ENCODE measurements around the gene DDX1. TPM values are rescaled to one million over a fixed set of nuclear protein-coding genes. Genes with fewer than 3 reads are reported as not detected.

Gene DDX1
- polyA plus RNA-seq, 3 donors = 14.1 to 35.4 (median 30.1) TPM

DNA sequence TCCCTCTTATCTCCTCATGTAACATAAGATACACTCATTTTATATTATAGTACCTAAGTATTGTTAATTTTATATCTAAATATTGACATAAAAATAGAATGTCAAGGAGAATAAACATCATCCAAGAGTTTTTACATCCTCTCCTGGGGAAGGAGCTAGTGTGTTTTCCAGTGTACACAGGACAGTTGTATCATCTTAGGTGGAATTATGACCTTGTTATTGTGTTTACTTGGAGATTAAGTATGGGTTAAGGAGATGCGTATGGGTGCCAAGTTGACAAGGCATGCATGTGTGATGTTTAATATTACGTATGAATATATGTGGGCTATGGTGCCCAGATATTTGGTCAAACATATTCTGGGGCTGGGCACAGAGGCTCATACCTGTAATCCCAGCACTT lies 11.2 kb upstream of the DDX1 start:
- intact Hi-C loops (cut with micrococcal nuclease) = no loop called here
- Histone ChIP-seq H4K20me1 (ENCODE audit: insufficient read depth, low read length) (no peaks in the 10 kb centered on the region), H2AFZ (ENCODE audit: insufficient read depth, low read depth, low read length, poor library complexity, severe bottlenecking) (no peak overlapping the region), H3K4me3 (replicated peaks in 1 of 3; ENCODE audit: low read depth in 2 of 3, low read length in 3 of 3) (no peak overlapping the region), H3K4me2 (replicated peaks; ENCODE audit: extremely low read depth, low read length, poor library complexity, severe bottlenecking) (no peak overlapping the region), H3K36me3 (replicated peaks in 1 of 2; ENCODE audit: control insufficient read depth in 1 of 2, insufficient read depth in 2 of 2, low read length in 2 of 2) (no peaks in the 10 kb centered on the region), H3K9me3 (replicated peaks in 1 of 2; ENCODE audit: control insufficient read depth in 1 of 2, insufficient read depth in 1 of 2, low read length in 2 of 2) (no peaks in the 10 kb centered on the region), H3K9ac (ENCODE audit: insufficient read depth, low read length, poor library complexity, severe bottlenecking) (no peak overlapping the region), H3K27ac (ENCODE audit: low read depth in 1 of 2, low read length in 2 of 2) (no peak overlapping the region), H3K27me3 (ENCODE audit: control insufficient read depth in 2 of 2, insufficient read depth in 2 of 2, low read length in 2 of 2) (no peaks in the 10 kb centered on the region), H3K4me1 (ENCODE audit: control insufficient read depth in 1 of 2, insufficient read depth in 2 of 2, low read length in 2 of 2) (no peaks in the 10 kb centered on the region), H3K79me2 (ENCODE audit: insufficient read depth, low read length) (no peaks in the 10 kb centered on the region)
- WGBS (ENCODE audit: insufficient coverage) = 86% methylated on average over 2 of the region's 2 CpGs
- no peak overlapping the region for H3K4me3 Mint-ChIP-seq
- TF ChIP-seq, protein P1, sequence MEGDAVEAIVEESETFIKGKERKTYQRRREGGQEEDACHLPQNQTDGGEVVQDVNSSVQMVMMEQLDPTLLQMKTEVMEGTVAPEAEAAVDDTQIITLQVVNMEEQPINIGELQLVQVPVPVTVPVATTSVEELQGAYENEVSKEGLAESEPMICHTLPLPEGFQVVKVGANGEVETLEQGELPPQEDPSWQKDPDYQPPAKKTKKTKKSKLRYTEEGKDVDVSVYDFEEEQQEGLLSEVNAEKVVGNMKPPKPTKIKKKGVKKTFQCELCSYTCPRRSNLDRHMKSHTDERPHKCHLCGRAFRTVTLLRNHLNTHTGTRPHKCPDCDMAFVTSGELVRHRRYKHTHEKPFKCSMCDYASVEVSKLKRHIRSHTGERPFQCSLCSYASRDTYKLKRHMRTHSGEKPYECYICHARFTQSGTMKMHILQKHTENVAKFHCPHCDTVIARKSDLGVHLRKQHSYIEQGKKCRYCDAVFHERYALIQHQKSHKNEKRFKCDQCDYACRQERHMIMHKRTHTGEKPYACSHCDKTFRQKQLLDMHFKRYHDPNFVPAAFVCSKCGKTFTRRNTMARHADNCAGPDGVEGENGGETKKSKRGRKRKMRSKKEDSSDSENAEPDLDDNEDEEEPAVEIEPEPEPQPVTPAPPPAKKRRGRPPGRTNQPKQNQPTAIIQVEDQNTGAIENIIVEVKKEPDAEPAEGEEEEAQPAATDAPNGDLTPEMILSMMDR (IDR thresholded peaks at IDR 0.05) = no peak
- no peak overlapping the region for H3K27ac Mint-ChIP-seq
- H3K9me3 Mint-ChIP-seq = peaks cover 0 to 2% (median 0%) of the 10 kb centered on the region in 7 donors
- no peaks in the 10 kb centered on the region for H3K36me3 Mint-ChIP-seq
- DNase-seq = no peak
- H3K4me1 Mint-ChIP-seq = no peaks in the 10 kb centered on the region
- peaks cover 2 to 5% (median 2%) of the 10 kb centered on the region in 3 donors for H3K27me3 Mint-ChIP-seq (ENCODE audit: low read depth in 3 of 3)

DNA sequence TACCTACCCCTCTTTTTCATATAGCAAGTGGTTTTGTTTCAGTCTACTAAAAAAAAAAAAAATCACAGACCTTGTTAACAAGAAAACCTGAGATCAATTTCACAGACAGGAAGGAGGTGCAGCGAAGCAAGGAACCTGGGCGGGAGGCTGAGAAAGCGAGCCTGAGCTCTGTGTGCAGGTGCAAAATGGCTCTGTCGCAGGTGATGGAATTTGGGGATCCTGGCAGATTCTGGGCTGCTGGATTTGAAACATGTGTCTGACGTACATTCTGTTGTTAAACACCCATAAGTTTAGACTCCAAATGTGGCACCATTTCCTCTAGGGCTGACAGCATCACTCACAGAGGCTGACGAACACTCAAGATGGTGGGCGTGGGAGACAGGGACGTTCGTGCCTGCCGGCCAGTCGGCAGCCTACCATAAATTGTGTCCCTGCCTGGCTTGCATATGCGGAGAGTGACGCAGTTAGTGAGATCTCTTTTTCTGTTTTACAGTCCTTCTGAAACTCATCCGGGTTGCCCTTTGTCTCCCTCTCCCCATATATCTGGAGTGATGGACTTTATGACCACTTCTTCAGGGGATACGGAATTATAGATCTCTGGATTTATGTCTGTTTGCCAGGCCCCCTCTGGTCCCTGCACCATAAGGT lies 8.8 kb upstream of the DDX1 start:
- Histone ChIP-seq H2AFZ (ENCODE audit: insufficient read depth, low read depth, low read length, poor library complexity, severe bottlenecking) (no peak overlapping the region), H3K4me1 (ENCODE audit: control insufficient read depth in 1 of 2, insufficient read depth in 2 of 2, low read length in 2 of 2) (no peaks in the 10 kb centered on the region), H3K79me2 (ENCODE audit: insufficient read depth, low read length) (no peaks in the 10 kb centered on the region), H3K9me3 (replicated peaks in 1 of 2; ENCODE audit: control insufficient read depth in 1 of 2, insufficient read depth in 1 of 2, low read length in 2 of 2) (no peaks in the 10 kb centered on the region), H4K20me1 (ENCODE audit: insufficient read depth, low read length) (no peaks in the 10 kb centered on the region), H3K27ac (ENCODE audit: low read depth in 1 of 2, low read length in 2 of 2) (no peak overlapping the region), H3K4me3 (replicated peaks in 1 of 3; ENCODE audit: low read depth in 2 of 3, low read length in 3 of 3) (no peak overlapping the region), H3K36me3 (replicated peaks in 1 of 2; ENCODE audit: control insufficient read depth in 1 of 2, insufficient read depth in 2 of 2, low read length in 2 of 2) (no peaks in the 10 kb centered on the region), H3K27me3 (ENCODE audit: control insufficient read depth in 2 of 2, insufficient read depth in 2 of 2, low read length in 2 of 2) (no peaks in the 10 kb centered on the region), H3K4me2 (replicated peaks; ENCODE audit: extremely low read depth, low read length, poor library complexity, severe bottlenecking) (no peak overlapping the region), H3K9ac (ENCODE audit: insufficient read depth, low read length, poor library complexity, severe bottlenecking) (no peak overlapping the region)
- peaks cover 0 to 2% (median 0%) of the 10 kb centered on the region in 7 donors for H3K9me3 Mint-ChIP-seq
- no peaks in the 10 kb centered on the region for H3K4me1 Mint-ChIP-seq
- no peak overlapping the region for H3K4me3 Mint-ChIP-seq
- H3K27ac Mint-ChIP-seq = no peak overlapping the region
- intact Hi-C loops (cut with micrococcal nuclease) = no loop called here
- DNase-seq = no peak
- no peaks in the 10 kb centered on the region for H3K36me3 Mint-ChIP-seq
- TF ChIP-seq, protein P1 (IDR thresholded peaks at IDR 0.05) = no peak
- WGBS (ENCODE audit: insufficient coverage) = 93% methylated on average over 13 of the region's 15 CpGs
- H3K27me3 Mint-ChIP-seq (ENCODE audit: low read depth in 3 of 3) = peaks cover 0 to 5% (median 1%) of the 10 kb centered on the region in 3 donors
